C4-2B (cell line): ENCODE data around the gene SMIM29.

ENCODE experiments used
- ZFX ChIP-seq: fragments of 450-650 bp; IDR thresholded peaks from 2 replicates; pipeline ENCODE4 v1.6.1; 2017
- TF ChIP-seq, protein P1 (sequence below): fragments of 450-650 bp; conservative IDR thresholded peaks from 2 replicates; pipeline ENCODE4 v1.5.1; 2017; ENCODE audit warnings: mild to moderate bottlenecking

DNA sequence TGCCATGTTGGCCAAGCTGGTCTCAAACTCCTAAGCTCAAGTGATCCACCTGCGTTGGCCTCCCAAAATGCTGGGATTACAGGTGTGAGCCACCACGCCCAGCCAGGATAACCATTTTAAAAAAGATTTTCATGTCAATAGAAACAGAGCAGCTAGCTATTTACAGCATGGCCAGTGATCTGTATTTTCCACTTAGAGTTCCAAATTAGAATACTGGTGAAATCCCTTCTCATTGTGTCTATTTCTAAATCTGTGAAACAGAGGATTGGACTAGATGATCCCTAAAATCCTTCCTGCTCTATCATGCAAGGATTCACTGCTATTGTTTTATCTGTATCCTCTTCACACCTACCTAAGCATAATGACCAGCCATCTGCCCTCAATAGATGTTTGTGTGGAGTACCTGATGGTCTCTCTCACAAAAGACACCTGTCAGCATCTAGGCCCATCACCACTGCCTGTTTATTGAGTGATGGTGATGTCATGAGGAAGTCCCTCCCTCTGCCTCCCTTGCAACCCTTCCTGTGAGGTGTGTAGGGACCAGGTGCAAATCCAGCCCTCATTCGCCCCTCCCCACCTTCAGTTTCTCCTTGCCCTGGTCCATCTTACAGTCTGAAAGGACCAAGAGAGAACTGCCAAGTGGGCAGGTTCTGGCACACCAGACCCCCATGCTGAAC is 26.5 kb upstream of the SMIM29 start:
- TF ChIP-seq, protein P1, sequence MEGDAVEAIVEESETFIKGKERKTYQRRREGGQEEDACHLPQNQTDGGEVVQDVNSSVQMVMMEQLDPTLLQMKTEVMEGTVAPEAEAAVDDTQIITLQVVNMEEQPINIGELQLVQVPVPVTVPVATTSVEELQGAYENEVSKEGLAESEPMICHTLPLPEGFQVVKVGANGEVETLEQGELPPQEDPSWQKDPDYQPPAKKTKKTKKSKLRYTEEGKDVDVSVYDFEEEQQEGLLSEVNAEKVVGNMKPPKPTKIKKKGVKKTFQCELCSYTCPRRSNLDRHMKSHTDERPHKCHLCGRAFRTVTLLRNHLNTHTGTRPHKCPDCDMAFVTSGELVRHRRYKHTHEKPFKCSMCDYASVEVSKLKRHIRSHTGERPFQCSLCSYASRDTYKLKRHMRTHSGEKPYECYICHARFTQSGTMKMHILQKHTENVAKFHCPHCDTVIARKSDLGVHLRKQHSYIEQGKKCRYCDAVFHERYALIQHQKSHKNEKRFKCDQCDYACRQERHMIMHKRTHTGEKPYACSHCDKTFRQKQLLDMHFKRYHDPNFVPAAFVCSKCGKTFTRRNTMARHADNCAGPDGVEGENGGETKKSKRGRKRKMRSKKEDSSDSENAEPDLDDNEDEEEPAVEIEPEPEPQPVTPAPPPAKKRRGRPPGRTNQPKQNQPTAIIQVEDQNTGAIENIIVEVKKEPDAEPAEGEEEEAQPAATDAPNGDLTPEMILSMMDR, result no peak
- no peak for TF ChIP-seq ZFX
